Urinary bladder (tissue), 4 donors: ENCODE data around the gene MAS1. TPM values are rescaled to one million over a fixed set of nuclear protein-coding genes. Genes with fewer than 3 reads are reported as not detected.
"Not testable (repeated sequence)": the region's sequence is repeated elsewhere in the genome, so short reads cannot be mapped to it uniquely, and the experiment has no call there.

Experiments used
- DNase-seq: peaks from one replicate; pipeline ENCODE4 v3.0.0-alpha.2; 2015; ENCODE audit errors: extremely low spot score
- H3K27ac ChIP-seq: one replicate; pipeline ENCODE4 v1.5.1; 2013; ENCODE audit warnings: low read depth, mild to moderate bottlenecking, moderate library complexity
- H3K36me3 ChIP-seq: one replicate; pipeline ENCODE4 v1.6.1; 2013; ENCODE audit warnings: mild to moderate bottlenecking, moderate library complexity; ENCODE audit not compliant: insufficient read depth
- H3K4me1 ChIP-seq: one replicate; pipeline ENCODE4 v1.6.1; 2013; ENCODE audit warnings: mild to moderate bottlenecking, moderate library complexity; ENCODE audit not compliant: insufficient read depth
- H3K4me3 ChIP-seq: one replicate; pipeline ENCODE4 v1.5.1; 2013; ENCODE audit warnings: low read depth, low read length
- WGBS: extraction: QIAGEN DNeasy Blood & Tissue Kit; methylation state at CpG from one replicate; pipeline ENCODE4 v1.1.7; 2013; 5-methylcytosine and 5-hydroxymethylcytosine counted together
- polyA plus RNA-seq: library from polyadenylated mRNA; stranded (reverse); fragments of 200-250 nt; gene quantifications from one replicate; pipeline ENCODE4 v1.2.3, GENCODE V29; 2013
- total RNA-seq: library from RNA; depleted of rRNA; stranded (reverse); fragments of >200 nt; gene quantifications from one replicate; pipeline ENCODE4 v1.2.3, GENCODE V29; 2014
- donor health status: healthy with polysubstance abuse.
- donor health status: healthy.

The MAS1 gene
- total and polyA plus RNA-seq, 2 donors = 0.05 TPM; not detected in 1

DNA sequence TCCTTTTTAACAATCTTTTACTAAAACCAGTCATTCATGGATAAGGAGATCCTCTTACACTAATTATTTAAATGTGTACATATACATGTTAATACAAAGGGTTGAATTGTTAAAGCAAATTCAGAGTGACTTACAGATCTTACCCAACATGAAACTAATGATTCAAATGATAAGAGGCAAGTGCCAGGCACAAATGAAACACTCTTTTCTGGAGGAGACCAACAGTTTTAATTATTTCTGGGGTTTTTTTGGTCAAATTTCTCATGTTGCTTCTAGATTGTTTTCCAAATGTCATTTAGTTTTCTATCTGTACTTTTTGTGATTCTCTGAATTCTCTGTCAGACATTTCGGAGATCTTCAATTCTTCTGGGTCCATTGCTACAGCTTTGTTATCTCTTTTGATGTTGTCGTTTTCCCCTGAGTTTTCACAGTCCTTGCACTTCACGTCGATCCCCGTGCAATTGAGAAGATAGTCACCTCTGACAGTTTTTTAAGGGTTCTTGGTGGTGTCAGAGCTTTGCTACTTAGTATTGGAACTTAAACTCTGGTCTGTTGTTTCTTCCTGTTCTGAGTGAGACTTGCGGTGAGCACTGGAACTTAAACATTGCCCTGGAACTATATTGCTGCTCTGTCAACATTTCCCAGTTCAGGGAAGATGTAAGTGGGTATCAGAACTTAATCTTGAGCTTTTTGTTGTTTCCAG lies 23.2 kb downstream of the MAS1 start:
- no peaks in the 10 kb centered on the region for H3K4me1 ChIP-seq
- DNase-seq = no peak
- H3K27ac ChIP-seq = no peak overlapping the region
- 82% methylated on average over 6 of the region's 6 CpGs for WGBS
- no peaks in the 10 kb centered on the region for H3K36me3 ChIP-seq
- no peak overlapping the region for H3K4me3 ChIP-seq

DNA sequence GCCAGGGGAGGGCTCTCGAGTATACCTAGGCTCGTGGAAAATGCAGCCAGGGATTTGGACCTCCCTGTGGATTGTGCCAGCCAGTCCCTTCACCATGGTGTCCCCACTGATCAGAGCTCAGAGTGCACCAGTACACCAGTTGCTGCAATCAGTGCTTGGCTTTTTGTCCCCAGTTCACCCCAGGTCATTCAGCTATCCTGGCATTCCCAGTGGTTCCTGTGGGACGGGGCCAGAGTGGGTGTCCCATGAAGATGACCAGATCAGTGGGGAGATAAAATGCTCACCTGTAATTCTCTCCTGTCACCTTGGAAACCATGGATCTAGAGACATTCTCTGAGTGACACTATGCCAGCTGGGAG lies 23.8 kb downstream of the MAS1 start:
- 86% methylated on average over 3 of the region's 3 CpGs for WGBS
- no peak for DNase-seq
- no peak overlapping the region for H3K4me3 ChIP-seq
- H3K27ac ChIP-seq = no peak overlapping the region
- H3K36me3 ChIP-seq = no peaks in the 10 kb centered on the region
- H3K4me1 ChIP-seq = no peaks in the 10 kb centered on the region

DNA sequence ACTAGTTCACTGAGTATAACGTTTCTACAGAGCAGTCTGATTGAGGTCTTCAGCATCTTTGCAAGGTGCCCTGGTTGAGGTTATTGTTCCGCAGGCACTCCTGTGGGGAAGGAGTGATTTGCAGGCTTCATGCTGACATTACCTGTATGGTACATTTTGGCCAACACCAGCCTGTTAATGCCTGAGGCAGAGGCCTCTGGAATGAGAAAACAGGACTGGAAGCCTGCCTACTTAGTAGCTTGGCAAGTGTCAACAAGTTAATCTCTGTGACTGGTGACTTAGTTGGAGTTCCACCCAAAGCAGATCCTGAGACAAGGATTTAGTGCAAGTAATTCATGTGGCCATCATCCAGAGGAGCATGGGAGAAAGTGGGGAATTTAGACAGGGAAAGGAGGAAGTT lies 24.6 kb downstream of the MAS1 start:
- Histone ChIP-seq H3K27ac (no peak overlapping the region), H3K4me3 (no peak overlapping the region), H3K36me3 (no peaks in the 10 kb centered on the region), H3K4me1 (no peaks in the 10 kb centered on the region)
- WGBS = 69% methylated on average over 2 of the region's 2 CpGs
- DNase-seq = no peak

DNA sequence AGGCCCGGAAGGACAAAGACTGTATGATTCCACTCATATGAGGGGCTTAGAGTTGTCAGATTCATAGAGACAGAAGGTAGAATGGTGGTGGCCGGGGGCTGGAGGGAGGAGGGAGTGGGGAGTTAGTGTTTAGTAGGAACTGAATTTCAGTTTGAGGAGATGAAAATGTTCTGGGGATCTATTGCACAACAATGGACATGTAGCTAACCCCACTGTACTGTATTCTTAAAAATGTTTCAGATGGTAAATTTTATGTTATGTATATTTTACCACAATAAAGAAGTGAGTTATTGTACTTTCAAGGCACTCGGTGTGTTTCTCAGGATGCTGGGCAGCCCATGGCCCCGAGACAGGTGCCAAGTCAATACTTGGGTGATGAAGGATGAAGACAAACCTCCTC lies 25.4 kb downstream of the MAS1 start:
- Histone ChIP-seq H3K4me1 (no peaks in the 10 kb centered on the region), H3K4me3 (no peak overlapping the region), H3K36me3 (no peaks in the 10 kb centered on the region), H3K27ac (no peak overlapping the region)
- no peak for DNase-seq
- WGBS = 76% methylated on average over 4 of the region's 4 CpGs

DNA sequence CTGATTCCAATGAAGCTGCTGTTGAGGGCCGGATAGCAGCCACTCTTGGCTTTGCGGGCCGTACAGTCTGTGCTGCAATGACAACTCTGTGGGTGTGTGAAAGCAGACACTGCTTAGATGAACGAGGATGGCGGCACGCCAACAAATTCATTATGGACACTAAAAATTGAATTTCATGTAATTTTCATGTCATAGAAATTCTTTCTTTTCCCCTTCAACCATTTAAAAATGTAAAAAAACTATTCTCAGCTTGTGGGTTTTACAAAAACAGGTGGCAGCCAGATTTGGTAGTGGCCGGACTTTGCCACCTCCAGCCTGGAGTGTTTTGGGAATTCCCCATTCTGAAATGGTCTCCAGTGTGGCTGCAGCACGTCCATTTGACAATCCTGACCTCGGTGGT lies 26.0 kb downstream of the MAS1 start:
- WGBS = 77% methylated on average over 9 of the region's 9 CpGs
- DNase-seq = no peak
- no peak overlapping the region for H3K4me3 ChIP-seq

DNA sequence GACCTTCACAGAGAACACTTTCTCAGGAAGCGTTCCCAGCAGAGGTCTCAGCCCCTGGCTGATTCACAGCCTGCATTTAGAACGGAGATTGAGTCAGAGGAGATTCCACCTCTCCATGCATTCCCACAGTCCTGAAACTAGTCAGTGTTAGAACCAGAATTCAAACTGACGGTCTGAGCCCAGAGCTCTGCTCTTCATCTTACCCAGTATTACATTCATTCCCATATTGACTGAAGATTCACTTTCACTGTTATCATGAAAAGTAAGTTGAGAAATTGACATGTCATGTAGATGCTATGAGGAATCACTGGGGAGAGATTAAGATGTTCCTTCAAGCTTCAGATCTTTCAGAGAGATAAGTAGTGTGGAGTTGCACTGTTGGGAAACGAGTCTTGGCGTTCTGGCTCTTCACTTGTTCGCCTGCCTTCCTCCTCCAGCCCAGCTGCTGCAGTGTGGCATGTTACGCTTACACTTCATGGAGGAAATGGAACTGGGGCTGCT lies 28.3 kb downstream of the MAS1 start:
- 79% methylated on average over 7 of the region's 7 CpGs for WGBS
- Histone ChIP-seq H3K4me3 (no peak overlapping the region), H3K27ac (no peak overlapping the region), H3K4me1 (no peaks in the 10 kb centered on the region), H3K36me3 (no peaks in the 10 kb centered on the region)
- no peak for DNase-seq

More for the DNA sequence above, 26.0 kb downstream of the MAS1 start:
- no peaks in the 10 kb centered on the region for H3K36me3 ChIP-seq
- no peaks in the 10 kb centered on the region for H3K4me1 ChIP-seq
- no peak overlapping the region for H3K27ac ChIP-seq

DNA sequence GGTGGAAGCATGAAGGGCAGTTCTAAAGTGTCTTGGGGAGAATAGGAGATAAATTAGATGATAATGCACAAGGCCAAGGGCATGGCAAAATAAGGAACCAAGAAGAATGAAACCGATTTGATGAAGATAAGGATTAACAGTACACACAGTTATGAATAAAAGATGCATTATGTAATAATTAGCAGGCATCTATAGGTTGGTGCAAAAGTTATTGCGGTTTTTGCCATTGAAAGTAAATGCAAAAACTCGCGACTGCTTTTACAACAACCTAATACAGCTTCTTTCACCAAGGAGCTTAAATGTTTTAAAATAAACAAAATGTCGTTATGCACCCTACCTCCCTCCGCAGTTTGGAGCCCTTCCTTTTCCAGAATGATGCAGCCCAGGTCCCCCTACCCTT lies 29.0 kb downstream of the MAS1 start:
- no peaks in the 10 kb centered on the region for H3K36me3 ChIP-seq
- no peak overlapping the region for H3K27ac ChIP-seq
- DNase-seq = no peak
- no peak overlapping the region for H3K4me3 ChIP-seq
- no peaks in the 10 kb centered on the region for H3K4me1 ChIP-seq
- 81% methylated on average over 6 of the region's 6 CpGs for WGBS

DNA sequence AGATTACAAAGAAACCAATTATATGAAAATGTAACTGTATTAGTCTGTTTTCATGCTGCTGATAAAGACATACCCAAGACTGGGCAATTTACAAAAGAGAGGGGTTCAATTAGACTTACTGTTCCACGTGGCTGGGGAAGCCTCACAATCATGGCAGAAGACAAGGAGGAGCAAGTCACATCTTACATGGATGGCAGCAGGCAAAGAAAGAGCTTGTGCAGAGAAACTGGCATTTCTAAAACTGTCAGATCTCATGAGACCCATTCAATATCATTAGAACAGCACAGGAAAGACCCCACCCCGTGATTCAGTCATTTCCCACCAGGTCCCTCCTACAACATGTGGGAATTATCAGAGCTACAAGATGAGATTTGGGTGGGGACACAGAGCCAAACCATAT lies 33.4 kb downstream of the MAS1 start:
- not testable (repeated sequence) for H3K4me1 ChIP-seq, H3K36me3 ChIP-seq, H3K4me3 ChIP-seq, DNase-seq, H3K27ac ChIP-seq
- 69% methylated on average over 2 of the region's 2 CpGs for WGBS

DNA sequence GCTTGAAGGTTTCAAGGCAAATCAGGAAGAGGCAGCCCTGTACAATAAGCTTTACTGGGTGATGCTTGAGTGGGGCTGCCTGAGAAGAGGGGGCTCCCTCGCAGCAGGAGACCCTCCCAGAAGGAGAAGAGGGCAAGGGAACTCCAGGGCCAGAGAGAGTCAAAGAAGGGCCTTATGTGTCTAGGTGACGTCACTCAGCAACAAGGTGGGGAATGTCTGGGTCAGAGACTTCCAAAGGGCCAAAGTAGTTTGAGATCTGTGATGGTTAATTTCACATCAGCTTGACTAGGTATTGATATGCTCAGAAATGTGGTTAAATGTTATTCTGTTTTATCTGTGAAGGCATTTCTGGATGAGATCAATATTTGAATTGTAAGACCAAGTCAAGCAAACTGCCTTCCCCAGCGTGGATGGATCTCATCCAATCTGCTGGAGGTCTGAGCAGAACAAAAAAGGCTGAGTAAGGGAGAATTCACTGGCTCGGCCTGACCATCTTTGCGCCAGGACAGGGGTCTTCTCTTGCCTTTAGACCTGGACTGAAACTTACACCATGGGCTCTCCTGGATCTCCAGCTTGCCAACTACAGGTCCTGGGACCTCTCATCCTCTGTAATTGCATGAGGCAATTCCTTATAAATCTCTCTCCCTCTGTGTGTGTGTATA lies 35.9 kb downstream of the MAS1 start:
- H3K36me3 ChIP-seq = no peaks in the 10 kb centered on the region
- DNase-seq = no peak
- H3K4me3 ChIP-seq = no peak overlapping the region
- no peak overlapping the region for H3K27ac ChIP-seq
- H3K4me1 ChIP-seq = no peaks in the 10 kb centered on the region
- 86% methylated on average over 5 of the region's 5 CpGs for WGBS

DNA sequence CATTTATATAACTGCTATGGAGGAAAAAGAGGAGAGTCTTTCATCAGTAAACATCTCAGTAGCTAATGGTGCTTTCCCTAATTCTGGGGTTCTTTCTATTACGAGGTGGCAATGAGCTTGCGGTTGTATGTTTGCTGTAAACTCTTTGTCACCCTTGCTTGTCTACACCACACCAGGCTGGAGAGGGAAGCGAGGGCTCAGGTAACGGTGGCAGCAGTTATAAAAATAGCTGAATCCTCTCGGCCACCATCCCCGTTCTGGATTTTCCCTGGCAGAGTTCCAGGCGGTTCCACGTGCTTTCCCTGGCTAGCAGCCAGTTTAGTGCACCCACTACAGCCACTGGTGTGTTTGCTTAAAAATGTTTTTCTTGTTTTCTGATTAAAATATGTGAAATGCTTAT lies 39.0 kb downstream of the MAS1 start:
- 31% methylated on average over 8 of the region's 8 CpGs for WGBS

DNA sequence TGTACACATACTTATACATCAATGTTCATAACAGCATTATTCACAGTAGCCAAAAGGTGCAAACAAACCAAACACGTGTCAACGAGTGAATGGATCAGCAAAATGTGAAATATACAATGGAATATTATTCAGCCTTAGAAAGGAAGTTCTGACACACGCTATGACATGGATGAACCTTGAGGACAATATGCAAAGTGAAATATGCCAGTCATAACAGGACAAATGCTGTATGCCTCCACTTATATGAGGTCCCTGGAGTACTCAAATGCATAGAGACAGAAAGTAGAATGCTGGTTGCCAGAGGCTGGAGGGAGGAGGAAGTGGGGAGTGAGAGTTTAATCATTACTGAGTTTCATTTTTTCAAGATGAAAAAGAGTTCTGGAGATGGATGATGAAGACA lies 40.3 kb downstream of the MAS1 start:
- no peaks in the 10 kb centered on the region for H3K36me3 ChIP-seq
- no peak overlapping the region for H3K27ac ChIP-seq
- H3K4me3 ChIP-seq = no peak overlapping the region
- WGBS = 89% methylated on average over 3 of the region's 3 CpGs
- H3K4me1 ChIP-seq = no peaks in the 10 kb centered on the region
- no peak for DNase-seq

More for the DNA sequence above, 39.0 kb downstream of the MAS1 start:
- H3K36me3 ChIP-seq = no peaks in the 10 kb centered on the region
- no peaks in the 10 kb centered on the region for H3K4me1 ChIP-seq
- H3K4me3 ChIP-seq = no peak overlapping the region
- DNase-seq = no peak
- H3K27ac ChIP-seq = no peak overlapping the region

DNA sequence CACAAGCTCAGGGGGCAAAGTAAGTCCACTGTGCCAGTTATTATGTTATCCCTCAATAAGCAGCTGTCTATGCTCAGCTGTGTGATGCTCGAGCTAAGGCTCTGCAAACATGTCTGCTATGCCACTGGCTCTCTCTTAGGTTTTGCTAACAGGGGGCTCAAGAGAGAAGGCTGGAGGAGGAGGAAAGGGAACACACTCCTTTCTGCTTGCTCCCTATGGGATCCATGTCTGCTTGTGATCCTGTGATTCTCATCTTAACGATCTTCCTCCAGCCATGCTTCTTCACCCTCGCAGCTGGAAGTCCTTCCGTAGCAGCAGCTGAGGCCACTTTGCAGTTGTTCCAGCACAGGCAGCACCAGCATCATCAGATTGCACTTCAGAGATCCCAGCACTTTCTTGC lies 41.1 kb downstream of the MAS1 start:
- no peaks in the 10 kb centered on the region for H3K4me1 ChIP-seq
- no peak for DNase-seq
- H3K4me3 ChIP-seq = no peak overlapping the region
- 45% methylated on average over 4 of the region's 4 CpGs for WGBS
- no peak overlapping the region for H3K27ac ChIP-seq
- H3K36me3 ChIP-seq = no peaks in the 10 kb centered on the region

DNA sequence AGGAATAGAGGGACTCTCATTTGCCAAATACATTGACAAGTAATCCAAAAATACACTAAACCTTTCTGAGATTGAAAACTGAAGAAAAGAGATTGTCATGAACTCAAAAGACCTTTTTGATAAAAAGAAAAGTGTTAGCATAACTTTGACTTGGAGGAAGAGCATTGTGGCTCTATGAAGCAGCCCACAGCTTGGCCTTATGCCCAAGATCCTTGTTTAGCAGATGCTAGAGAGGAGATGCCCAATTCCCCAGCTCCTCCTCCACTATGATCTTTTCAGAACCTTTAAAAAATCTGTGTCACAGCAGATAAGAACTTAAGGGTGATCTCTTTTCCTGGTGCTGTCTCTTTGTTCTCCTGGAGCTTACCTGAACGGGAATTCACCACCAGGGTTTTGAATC lies 42.3 kb downstream of the MAS1 start:
- 92% methylated on average over 1 of the region's 1 CpG for WGBS
- no peak overlapping the region for H3K4me3 ChIP-seq
- no peaks in the 10 kb centered on the region for H3K36me3 ChIP-seq
- no peaks in the 10 kb centered on the region for H3K4me1 ChIP-seq
- no peak for DNase-seq
- H3K27ac ChIP-seq = no peak overlapping the region

DNA sequence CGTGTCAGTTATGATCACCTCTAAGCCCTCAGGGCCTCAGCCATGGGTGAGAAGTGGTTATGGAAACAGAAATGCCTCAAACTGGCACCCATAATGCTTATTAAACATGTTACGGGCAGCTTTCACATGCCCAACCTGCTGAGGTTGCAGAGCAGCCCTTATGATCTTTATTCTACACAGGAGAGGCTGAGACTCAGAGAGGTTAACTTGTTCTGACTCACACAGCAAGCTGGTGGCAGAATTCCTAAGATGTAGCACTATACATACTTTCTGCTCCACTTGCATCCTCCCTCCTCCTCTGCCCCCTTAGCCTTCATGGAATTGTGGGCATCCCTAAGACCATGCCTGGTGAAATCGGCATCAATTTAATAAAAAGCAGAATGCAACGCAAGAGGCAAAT lies 43.4 kb downstream of the MAS1 start:
- 90% methylated on average over 4 of the region's 4 CpGs for WGBS
- Histone ChIP-seq H3K27ac (no peak overlapping the region), H3K4me1 (no peaks in the 10 kb centered on the region), H3K36me3 (no peaks in the 10 kb centered on the region), H3K4me3 (no peak overlapping the region)
- DNase-seq = no peak
